NOMO-1 treated with DMSO at 0.1 percent for 48 hours (cell line): ENCODE results near the gene IRF2.

Experiments used
- DNase-seq: peaks from one replicate; lab custom pipeline; 2025; ENCODE audit not compliant: unreplicated experiment; lab: John Stamatoyannopoulos, UW

Gene IRF2

GRCh38 chr4:184451726-184452125, 22.6 kb downstream of the IRF2 start:
- DNase-seq, result peak; percentile 41

GRCh38 chr4:184450743-184451535, 23.4 kb downstream of the IRF2 start:
- DNase-seq, result no peak

- DNase-seq, result no peak
Observed at GRCh38 chr4:184450045-184450444, 24.3 kb downstream of the IRF2 start.

- DNase-seq, result peak; percentile 79
Observed at GRCh38 chr4:184448821-184449220, 25.5 kb downstream of the IRF2 start.

DNA sequence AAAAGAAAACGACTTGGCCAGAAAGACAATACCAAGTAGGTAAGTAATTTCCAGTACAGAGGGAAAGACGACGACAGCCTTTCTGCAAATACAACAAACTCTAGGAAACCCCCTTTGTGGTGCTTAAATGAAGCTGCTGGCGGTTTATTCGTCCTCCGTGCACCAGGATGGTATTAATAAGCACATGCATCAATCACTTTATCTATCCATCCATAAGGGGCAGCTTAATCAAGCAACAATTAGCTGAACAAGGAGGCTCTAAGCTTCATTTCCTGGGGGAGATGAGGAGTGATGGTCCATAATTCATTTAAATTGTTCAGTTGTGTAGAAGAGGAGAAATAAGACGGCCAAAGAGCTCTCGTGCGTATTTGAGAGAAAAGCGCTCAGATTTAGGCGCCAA, 26.2 kb downstream of the IRF2 start:
- no peak for DNase-seq

- DNase-seq, result no peak
Observed at GRCh38 chr4:184447664-184448063, 26.7 kb downstream of the IRF2 start.

DNA sequence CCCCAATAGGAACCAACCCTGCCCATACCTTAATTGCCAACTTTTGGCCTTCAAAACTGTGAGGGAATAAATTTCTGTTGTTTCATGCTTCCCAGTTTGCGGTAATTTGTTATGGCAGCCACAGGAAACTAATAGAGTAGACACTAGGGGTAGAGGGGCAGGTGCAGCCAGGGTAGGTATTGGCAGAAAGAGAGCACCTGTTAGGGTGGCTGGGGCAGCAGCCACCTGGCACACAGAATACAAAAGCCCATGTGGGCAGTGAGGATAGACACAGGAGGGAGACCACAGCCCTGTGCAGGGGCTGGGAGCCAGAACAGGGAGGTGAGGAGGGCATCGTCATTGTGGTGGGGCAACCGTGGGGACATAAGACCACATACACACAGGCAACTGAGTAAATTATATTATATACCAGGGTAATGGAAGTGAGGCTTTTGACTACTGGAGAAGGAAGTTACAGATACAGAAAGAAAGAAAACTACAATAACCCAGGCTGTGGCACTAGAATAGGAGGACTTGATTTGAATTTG, 28.2 kb downstream of the IRF2 start:
- no peak for DNase-seq

DNA sequence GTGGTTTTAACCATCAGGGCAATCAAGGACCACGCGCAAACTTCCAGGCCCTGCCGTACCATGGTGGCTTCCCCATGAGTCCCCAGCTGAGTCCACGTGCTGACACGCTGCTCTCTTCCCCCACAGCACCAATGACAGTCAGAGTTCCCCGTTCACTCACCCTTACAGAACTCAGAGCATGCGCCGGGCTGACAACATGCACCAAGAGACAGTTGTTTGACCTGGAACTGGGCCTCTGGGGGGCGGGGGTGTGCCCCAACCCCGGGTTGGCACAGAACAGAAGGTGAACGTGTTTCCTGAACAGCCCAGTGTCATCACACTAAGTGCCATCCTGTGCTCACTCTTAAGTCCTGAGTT, 29.4 kb downstream of the IRF2 start:
- no peak for DNase-seq

- DNase-seq, result no peak
Observed at GRCh38 chr4:184444215-184444952, 30.0 kb downstream of the IRF2 start.

- no peak for DNase-seq
Observed at GRCh38 chr4:184443318-184443717, 31.0 kb downstream of the IRF2 start.

DNA sequence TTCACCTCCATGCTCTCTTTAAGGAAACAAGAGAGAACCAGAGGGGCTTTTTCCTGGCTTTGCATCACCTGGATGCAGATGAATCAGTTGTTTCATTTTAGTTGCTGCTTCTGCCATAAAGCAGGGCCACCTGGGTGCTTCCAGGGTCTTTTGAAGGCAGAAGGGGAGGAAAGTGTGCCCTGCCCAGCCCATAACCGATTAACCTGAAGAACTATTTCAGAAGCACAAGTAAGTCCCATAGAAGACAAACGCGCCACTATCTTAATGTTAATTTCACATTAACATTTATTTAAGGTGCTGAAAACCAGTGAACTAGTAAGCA, 32.1 kb downstream of the IRF2 start:
- DNase-seq, result no peak

DNA sequence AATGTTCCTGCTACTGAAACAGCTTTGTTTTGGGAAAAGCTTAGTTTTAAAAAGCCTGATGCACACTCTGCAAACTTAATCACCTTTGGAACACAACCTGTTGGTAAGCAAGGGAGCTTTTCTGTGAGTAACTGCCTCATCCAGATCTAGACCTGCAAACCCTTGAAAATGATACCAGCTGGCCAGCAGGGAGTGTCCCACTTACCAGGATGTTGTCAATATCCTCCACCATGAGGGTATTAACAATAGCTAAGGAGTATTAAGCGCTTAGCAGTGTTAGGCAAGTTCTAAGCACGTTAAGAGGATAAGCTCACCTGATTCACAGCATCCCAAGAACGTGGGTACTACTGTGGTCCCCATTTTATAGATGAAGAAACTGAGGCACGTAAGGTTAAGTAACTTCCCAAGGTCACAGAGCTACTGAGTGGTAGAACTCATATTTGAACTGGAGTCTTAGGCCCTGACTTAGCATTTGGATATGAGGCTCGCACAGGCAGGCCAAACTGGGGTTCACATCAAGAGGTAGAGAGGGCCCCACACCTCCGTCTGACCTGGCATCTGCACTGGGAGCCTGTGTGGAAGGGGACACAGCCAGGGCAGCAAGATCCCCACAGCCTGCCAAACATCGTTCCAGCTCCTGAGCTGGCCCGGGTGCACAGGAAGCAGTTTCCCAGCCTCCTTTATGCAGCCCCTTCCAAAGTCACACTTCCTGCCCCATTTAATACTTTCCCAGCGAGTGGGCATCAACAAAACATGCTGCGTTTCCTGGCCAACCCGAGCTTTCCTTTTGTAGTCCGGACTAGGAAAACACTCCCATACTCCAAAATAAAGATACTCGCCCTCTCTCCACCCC, 32.7 kb downstream of the IRF2 start:
- DNase-seq, result no peak

DNA sequence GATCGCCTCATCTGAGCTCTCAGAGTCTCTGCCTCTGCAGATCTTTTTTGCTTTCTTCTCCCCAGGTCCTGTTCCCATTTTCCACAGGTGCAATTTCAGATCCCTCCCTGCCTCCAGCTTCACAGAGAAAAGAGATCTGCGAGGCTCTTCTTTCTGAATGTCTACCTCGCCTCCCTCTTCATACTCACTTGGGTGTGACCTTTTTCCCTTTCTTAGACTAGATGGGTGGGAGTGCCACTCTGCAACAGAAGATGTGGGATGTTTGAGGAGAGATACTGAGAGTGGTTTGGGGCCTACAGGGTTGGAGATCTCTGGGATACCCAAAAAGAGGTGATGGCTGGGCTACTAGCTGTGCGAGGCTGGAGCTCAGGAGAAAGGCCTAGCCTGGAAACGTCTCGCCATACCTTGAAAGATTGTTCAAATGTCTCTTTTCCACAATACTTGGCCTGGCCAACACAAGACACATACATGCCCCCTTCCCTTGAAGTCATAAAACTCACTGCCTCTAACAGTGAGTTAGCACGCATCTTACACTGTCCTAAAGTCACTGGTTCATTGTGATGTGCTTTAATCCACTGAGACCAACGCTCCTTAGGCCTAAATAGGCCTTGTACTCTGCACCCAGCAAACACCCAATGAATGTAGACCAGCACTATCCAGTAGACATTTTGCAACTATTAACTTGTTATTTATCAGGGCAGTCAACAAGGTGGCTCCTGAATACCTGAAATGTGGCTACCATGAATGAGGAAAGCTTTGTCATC, 33.6 kb downstream of the IRF2 start:
- DNase-seq, result no peak

DNA sequence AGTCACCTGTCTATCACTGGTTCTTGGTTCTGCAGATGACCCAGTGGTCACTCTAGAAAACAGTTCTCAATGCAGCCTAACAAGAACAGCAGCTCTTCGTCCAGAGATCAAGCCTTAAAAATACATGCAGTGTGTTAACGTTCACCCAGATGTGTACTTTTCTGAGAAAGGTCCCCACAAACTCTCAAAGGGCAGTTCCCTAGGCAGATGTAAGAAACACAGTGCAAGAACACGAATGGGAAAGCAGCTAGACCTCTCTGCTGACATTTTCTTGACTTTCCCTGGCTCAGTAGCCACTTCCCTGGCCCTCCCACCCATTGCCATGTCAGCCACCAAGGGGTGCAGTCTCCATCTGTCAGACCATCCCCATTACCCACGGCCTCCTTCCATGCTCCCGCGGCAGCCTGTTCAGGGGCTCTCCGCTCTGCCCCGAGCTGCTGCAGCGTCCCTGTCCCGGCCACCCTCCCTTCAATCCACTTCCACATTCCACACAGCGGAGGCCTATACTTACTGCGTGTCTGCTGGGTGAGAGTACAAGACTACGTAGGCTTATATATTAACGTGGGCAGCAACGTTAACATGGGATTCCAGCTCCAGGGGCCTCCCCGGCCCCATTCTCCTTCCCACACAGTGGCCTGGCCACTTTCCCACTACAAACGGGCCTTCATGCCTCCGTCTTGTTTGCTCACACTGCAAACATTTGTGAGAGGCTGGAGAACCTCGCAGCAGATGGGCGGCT, 34.3 kb downstream of the IRF2 start:
- no peak for DNase-seq

DNA sequence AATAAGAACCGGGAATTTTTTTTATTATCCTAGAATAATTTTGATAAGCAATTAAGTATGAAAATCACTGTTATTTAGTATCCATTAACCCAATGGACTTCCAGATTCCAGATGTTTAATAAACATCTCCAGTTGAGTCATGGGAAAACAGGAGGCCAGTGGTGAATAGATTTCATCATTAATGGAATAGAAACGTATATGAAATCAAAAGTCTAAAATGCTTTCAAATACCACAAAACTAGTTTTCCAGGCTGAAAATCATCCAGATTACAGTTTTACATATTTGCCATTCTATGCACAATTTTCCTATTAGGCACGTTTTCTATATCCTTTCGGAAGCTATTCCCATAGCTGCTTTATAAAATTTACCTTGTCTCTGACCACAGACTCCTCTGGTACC, 35.0 kb downstream of the IRF2 start:
- no peak for DNase-seq

DNA sequence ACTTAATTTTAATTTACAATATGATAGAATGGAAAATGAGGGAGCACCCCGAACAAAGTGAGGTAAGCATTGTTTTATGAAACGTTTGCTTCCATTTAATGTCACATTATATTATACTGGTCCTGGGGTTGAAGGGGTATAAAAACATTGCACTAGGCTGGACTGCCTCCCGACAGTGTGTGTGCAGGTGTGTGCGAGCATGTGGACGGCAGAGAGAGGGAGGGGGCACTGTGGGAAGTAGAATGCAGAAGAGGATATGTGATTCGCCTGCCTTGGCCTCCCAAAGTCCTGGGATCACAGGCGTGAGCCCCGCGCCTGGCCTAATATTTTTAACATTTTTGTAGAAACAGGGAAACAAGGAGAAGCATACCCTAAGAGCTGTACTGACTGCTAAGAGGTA, 36.0 kb downstream of the IRF2 start:
- no peak for DNase-seq

- DNase-seq, result peak; percentile 55
Observed at GRCh38 chr4:184437565-184438265, 36.6 kb downstream of the IRF2 start.

GRCh38 chr4:184434501-184435066, 39.8 kb downstream of the IRF2 start:
- DNase-seq, result no peak

- no peak for DNase-seq
Observed at GRCh38 chr4:184434021-184434420, 40.3 kb downstream of the IRF2 start.
